Loucy (cell line): ENCODE measurements around the gene QSOX1.
A peak's percentile ranks its signal among the peaks of the same experiment; 100 is the strongest.

Source experiments
- H2AFZ ChIP-seq: fragments of 200-600 bp; sonication (generic); 2 replicates; pipeline ENCODE4 v1.6.0; 2016; ENCODE audit warnings: antibody characterized with exemption, mild to moderate bottlenecking, low read length, moderate library complexity
- H3F3A ChIP-seq: fragments of 200-600 bp; 2 replicates; pipeline ENCODE4 v1.6.0; 2016; ENCODE audit warnings: antibody characterized with exemption, low read depth, mild to moderate bottlenecking
- H3K27me3 ChIP-seq: fragments of 200-600 bp; sonication (generic); 2 replicates; pipeline ENCODE4 v1.6.1; 2014; ENCODE audit warnings: low read length, mild to moderate bottlenecking; ENCODE audit not compliant: insufficient read depth, poor library complexity, severe bottlenecking
- H3K36me3 ChIP-seq: fragments of 200-600 bp; sonication (generic); 2 replicates; pipeline ENCODE4 v1.6.1; 2016; ENCODE audit warnings: low read length; ENCODE audit not compliant: insufficient read depth
- H3K4me1 ChIP-seq: fragments of 200-600 bp; sonication (generic); 2 replicates; pipeline ENCODE4 v1.5.1; 2014; ENCODE audit warnings: low read length, mild to moderate bottlenecking; ENCODE audit not compliant: insufficient read depth, poor library complexity, severe bottlenecking
- H3K4me2 ChIP-seq: fragments of 200-600 bp; sonication (generic); 2 replicates; pipeline ENCODE4 v1.6.0; 2014; ENCODE audit warnings: antibody characterized with exemption, low read length, low read depth, mild to moderate bottlenecking; ENCODE audit not compliant: poor library complexity, severe bottlenecking
- H3K4me3 ChIP-seq: fragments of 200-600 bp; sonication (generic); 2 replicates; pipeline ENCODE4 v1.5.1; 2014; ENCODE audit warnings: low read length, mild to moderate bottlenecking, mixed read lengths; ENCODE audit not compliant: poor library complexity, severe bottlenecking
- H3K79me2 ChIP-seq: fragments of 200-600 bp; sonication (generic); 2 replicates; pipeline ENCODE4 v1.6.1; 2014; ENCODE audit warnings: low read length; ENCODE audit not compliant: insufficient read depth
- H3K9ac ChIP-seq: fragments of 200-600 bp; sonication (generic); 2 replicates; pipeline ENCODE4 v1.6.0; 2014; ENCODE audit warnings: mild to moderate bottlenecking, low read depth, low read length, moderate library complexity; ENCODE audit not compliant: poor library complexity, severe bottlenecking
- H3K9me2 ChIP-seq: fragments of 200-600 bp; sonication (generic); replicated peaks from 2 replicates; pipeline ENCODE4 v1.6.1; 2016; ENCODE audit warnings: low read depth, low read length, mixed read lengths
- H3K9me3 ChIP-seq: fragments of 200-600 bp; sonication (generic); 2 replicates; pipeline ENCODE4 v1.6.1; 2014; ENCODE audit warnings: mild to moderate bottlenecking, antibody characterized with exemption, low read length, low read depth; ENCODE audit not compliant: insufficient read depth
- H4K20me1 ChIP-seq: fragments of 200-600 bp; sonication (generic); 2 replicates; pipeline ENCODE4 v1.6.0; 2014; ENCODE audit warnings: antibody characterized with exemption, low read length, mild to moderate bottlenecking; ENCODE audit not compliant: insufficient read depth, poor library complexity, severe bottlenecking
- CTCF ChIP-seq: fragments of 200-600 bp; sonication (generic); conservative IDR thresholded peaks from 2 replicates; pipeline ENCODE4 v1.5.1; 2014; ENCODE audit warnings: mild to moderate bottlenecking, antibody characterized with exemption, low read length
- EZH2phosphoT487 ChIP-seq: fragments of 200-600 bp; IDR thresholded peaks from 2 replicates; pipeline ENCODE4 v1.6.1; 2018; ENCODE audit warnings: antibody characterized with exemption, mild to moderate bottlenecking, moderate library complexity, borderline replicate concordance

QSOX1 gene

GRCh38 chr1:180192172-180192571 lies 37.5 kb downstream of the QSOX1 start:
- Histone ChIP-seq H3K36me3 (peaks cover 34% of the 10 kb centered on the region), H2AFZ (no peak overlapping the region), H3K9me3 (no peaks in the 10 kb centered on the region), H3K27me3 (no peaks in the 10 kb centered on the region), H3K4me2 (peak overlapping the region; percentile 76), H3K9ac (peak overlapping the region; percentile 86), H3K9me2 (no peaks in the 10 kb centered on the region), H3K79me2 (peaks cover 74% of the 10 kb centered on the region), H3K4me1 (peaks cover 86% of the 10 kb centered on the region), H3F3A (no peaks in the 10 kb centered on the region), H4K20me1 (no peaks in the 10 kb centered on the region), H3K4me3 (peak overlapping the region; percentile 63)
- no peak for TF ChIP-seq CTCF
- TF ChIP-seq EZH2phosphoT487 = no peak

- H3K27me3 ChIP-seq = no peaks in the 10 kb centered on the region
- H3K36me3 ChIP-seq = peaks cover 40% of the 10 kb centered on the region
- peaks cover 91% of the 10 kb centered on the region for H3K4me1 ChIP-seq
- no peak overlapping the region for H2AFZ ChIP-seq
- no peaks in the 10 kb centered on the region for H3F3A ChIP-seq
- no peaks in the 10 kb centered on the region for H3K9me3 ChIP-seq
- H3K9me2 ChIP-seq = no peaks in the 10 kb centered on the region
- H3K4me3 ChIP-seq = peak overlapping the region; percentile 63
- peak overlapping the region; percentile 86 for H3K9ac ChIP-seq
- peak overlapping the region; percentile 76 for H3K4me2 ChIP-seq
- TF ChIP-seq EZH2phosphoT487 (no peak), CTCF (no peak)
- H4K20me1 ChIP-seq = no peaks in the 10 kb centered on the region
- H3K79me2 ChIP-seq = peaks cover 86% of the 10 kb centered on the region
Measured at GRCh38 chr1:180193141-180194047, 38.7 kb downstream of the QSOX1 start.

- H3K9me3 ChIP-seq = no peaks in the 10 kb centered on the region
- no peaks in the 10 kb centered on the region for H4K20me1 ChIP-seq
- H3F3A ChIP-seq = no peaks in the 10 kb centered on the region
- H3K9ac ChIP-seq = peak overlapping the region; percentile 86
- no peak for TF ChIP-seq CTCF
- no peak for TF ChIP-seq EZH2phosphoT487
- H2AFZ ChIP-seq = no peak overlapping the region
- peaks cover 89% of the 10 kb centered on the region for H3K79me2 ChIP-seq
- peaks cover 43% of the 10 kb centered on the region for H3K36me3 ChIP-seq
- no peaks in the 10 kb centered on the region for H3K9me2 ChIP-seq
- peaks cover 89% of the 10 kb centered on the region for H3K4me1 ChIP-seq
- peak overlapping the region; percentile 76 for H3K4me2 ChIP-seq
- H3K27me3 ChIP-seq = no peaks in the 10 kb centered on the region
- H3K4me3 ChIP-seq = peak overlapping the region; percentile 63
Measured at GRCh38 chr1:180194048-180194425, 39.4 kb downstream of the QSOX1 start.
